ENCODE measurements around the gene HSD17B14. TPM values are rescaled to one million over a fixed set of nuclear protein-coding genes. Genes with fewer than 3 reads are reported as not detected.
"Not testable (repeated sequence)": the region's sequence is repeated elsewhere in the genome, so short reads cannot be mapped to it uniquely, and the experiment has no call there.

Gene HSD17B14
- total RNA-seq, 1 experiment from 2014 or later, result 3.9 TPM

DNA sequence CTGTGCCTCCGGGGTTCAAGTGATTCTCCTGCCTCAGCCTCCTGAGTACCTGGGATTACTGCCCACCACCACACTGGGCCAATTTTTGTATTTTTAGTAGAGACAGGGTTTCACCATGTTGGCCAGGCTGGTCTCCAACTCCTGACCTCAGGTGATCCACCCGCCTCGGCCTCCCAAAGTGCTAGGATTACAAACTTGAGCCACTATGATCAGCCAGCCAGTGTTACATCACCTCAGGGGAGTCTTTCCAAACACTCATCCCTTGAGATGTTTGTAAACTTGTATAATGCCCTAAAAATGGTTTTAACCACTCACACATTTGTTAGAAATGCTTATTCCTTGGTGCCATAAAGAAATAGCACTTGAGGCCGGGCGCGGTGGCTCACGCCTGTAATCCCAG lies 49.9 kb downstream of the HSD17B14 start:
- H3K4me3 ChIP-seq (replicated peaks in 1 of 2; ENCODE audit: low read depth in 1 of 2, low read length in 2 of 2); H3K79me2 ChIP-seq (ENCODE audit: insufficient read depth, low read length); H3K27me3 ChIP-seq (ENCODE audit: insufficient read depth, low read length); H3K9me2 ChIP-seq (ENCODE audit: insufficient read depth); H3K9ac ChIP-seq (ENCODE audit: low read length); H4K20me1 ChIP-seq (ENCODE audit: insufficient read depth); DNase-seq (ENCODE audit: low read depth, low spot score); CTCF ChIA-PET; BruUV-seq (replicated peaks); H2AFZ ChIP-seq (ENCODE audit: low read depth, low read length, poor library complexity, severe bottlenecking); H3K9me3 ChIP-seq (ENCODE audit: control insufficient read depth in 1 of 2, insufficient read depth in 1 of 2, low read depth in 1 of 2, low read length in 2 of 2); H3K4me2 ChIP-seq (ENCODE audit: low read length); RAD21 ChIA-PET (ENCODE audit: low non-redundant PET in 1 of 2, low total read pairs in 2 of 2, uncharacterized antibody in 2 of 2, unreplicated experiment in 2 of 2); intact Hi-C loops (cut with micrococcal nuclease); POLR2A ChIA-PET; ATAC-seq; H3K36me3 ChIP-seq (ENCODE audit: control insufficient read depth in 1 of 2, insufficient read depth in 2 of 2, low read length in 2 of 2); H3K27ac ChIP-seq (ENCODE audit: low read depth, low read length): not testable (repeated sequence)
- H3K4me1 ChIP-seq (ENCODE audit: control insufficient read depth in 1 of 2, insufficient read depth in 2 of 2, low read length in 2 of 2), result peaks cover 6 to 19% of the 10 kb centered on the region in 2 experiments; a peak in 3 of 4 replicates

DNA sequence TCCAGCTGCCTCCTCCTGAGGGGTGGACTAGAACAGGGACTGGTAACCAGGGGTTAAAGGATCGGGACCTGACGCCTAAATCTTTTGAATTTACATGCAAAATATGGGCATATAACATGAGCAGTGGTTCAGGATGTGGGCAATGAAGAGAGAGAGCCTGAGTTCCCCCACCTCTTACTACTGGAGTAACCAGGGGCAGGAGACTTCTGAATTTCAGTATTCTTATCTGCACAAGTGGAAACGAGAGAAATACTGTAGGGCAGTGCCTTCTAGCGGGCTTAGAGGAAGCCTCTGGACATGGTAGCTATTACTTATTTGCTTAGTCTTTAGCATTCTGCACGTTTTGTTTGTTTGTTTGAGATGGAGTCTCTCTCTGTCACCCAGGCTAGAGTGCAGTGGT lies 51.8 kb downstream of the HSD17B14 start:
- Histone ChIP-seq H3K27ac (ENCODE audit: low read depth, low read length) (no peak overlapping the region), H3K9me3 (ENCODE audit: control insufficient read depth in 1 of 2, insufficient read depth in 1 of 2, low read depth in 1 of 2, low read length in 2 of 2) (no peaks in the 10 kb centered on the region), H3K9ac (ENCODE audit: low read length) (no peak overlapping the region), H3K9me2 (ENCODE audit: insufficient read depth) (no peaks in the 10 kb centered on the region), H3K79me2 (ENCODE audit: insufficient read depth, low read length) (no peaks in the 10 kb centered on the region), H3K4me1 (ENCODE audit: control insufficient read depth in 1 of 2, insufficient read depth in 2 of 2, low read length in 2 of 2) (peaks cover 22 to 34% of the 10 kb centered on the region in 2 experiments; a peak in 3 of 4 replicates), H3K36me3 (ENCODE audit: control insufficient read depth in 1 of 2, insufficient read depth in 2 of 2, low read length in 2 of 2) (no peaks in the 10 kb centered on the region), H3K27me3 (ENCODE audit: insufficient read depth, low read length) (no peaks in the 10 kb centered on the region), H3K4me2 (ENCODE audit: low read length) (no peak overlapping the region), H4K20me1 (ENCODE audit: insufficient read depth) (no peaks in the 10 kb centered on the region), H3K4me3 (replicated peaks in 1 of 2; ENCODE audit: low read depth in 1 of 2, low read length in 2 of 2) (no peak overlapping the region), H2AFZ (ENCODE audit: low read depth, low read length, poor library complexity, severe bottlenecking) (no peak overlapping the region)
- no peak for DNase-seq (ENCODE audit: low read depth, low spot score)
- ChIA-PET RAD21 (ENCODE audit: low non-redundant PET in 1 of 2, low total read pairs in 2 of 2, uncharacterized antibody in 2 of 2, unreplicated experiment in 2 of 2) (no interaction called here), CTCF (interaction anchor here (1.2 kb wide), 1 partner anchor 209 kb away, joined by 3 read pairs; the partner anchor contains the start of genes GYS1 and RUVBL2), POLR2A (no interaction called here)
- BruUV-seq (replicated peaks), result no TSS peak
- no peak for ATAC-seq
- intact Hi-C loops (cut with micrococcal nuclease), result no loop called here
- no peak for TF ChIP-seq SIN3A (IDR thresholded peaks at IDR 0.05; ENCODE audit: low read depth)
- no peak for TF ChIP-seq POLR2AphosphoS5 (IDR thresholded peaks at IDR 0.05; ENCODE audit: low read depth, low read length)
- TF ChIP-seq, protein P1, sequence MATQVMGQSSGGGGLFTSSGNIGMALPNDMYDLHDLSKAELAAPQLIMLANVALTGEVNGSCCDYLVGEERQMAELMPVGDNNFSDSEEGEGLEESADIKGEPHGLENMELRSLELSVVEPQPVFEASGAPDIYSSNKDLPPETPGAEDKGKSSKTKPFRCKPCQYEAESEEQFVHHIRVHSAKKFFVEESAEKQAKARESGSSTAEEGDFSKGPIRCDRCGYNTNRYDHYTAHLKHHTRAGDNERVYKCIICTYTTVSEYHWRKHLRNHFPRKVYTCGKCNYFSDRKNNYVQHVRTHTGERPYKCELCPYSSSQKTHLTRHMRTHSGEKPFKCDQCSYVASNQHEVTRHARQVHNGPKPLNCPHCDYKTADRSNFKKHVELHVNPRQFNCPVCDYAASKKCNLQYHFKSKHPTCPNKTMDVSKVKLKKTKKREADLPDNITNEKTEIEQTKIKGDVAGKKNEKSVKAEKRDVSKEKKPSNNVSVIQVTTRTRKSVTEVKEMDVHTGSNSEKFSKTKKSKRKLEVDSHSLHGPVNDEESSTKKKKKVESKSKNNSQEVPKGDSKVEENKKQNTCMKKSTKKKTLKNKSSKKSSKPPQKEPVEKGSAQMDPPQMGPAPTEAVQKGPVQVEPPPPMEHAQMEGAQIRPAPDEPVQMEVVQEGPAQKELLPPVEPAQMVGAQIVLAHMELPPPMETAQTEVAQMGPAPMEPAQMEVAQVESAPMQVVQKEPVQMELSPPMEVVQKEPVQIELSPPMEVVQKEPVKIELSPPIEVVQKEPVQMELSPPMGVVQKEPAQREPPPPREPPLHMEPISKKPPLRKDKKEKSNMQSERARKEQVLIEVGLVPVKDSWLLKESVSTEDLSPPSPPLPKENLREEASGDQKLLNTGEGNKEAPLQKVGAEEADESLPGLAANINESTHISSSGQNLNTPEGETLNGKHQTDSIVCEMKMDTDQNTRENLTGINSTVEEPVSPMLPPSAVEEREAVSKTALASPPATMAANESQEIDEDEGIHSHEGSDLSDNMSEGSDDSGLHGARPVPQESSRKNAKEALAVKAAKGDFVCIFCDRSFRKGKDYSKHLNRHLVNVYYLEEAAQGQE (IDR thresholded peaks at IDR 0.05; ENCODE audit: low read depth), result no peak
- no peak for TF ChIP-seq CTCF (IDR thresholded peaks at IDR 0.05 in 2 of 3, conservative IDR thresholded peaks at IDR 0.05 in 1 of 3; ENCODE audit: borderline replicate concordance in 1 of 3, insufficient read depth in 1 of 3, low read depth in 2 of 3, low read length in 2 of 3)
- TF ChIP-seq RAD21 (IDR thresholded peaks at IDR 0.05; ENCODE audit: low read depth), result no peak
- no peak for TF ChIP-seq SP1 (IDR thresholded peaks at IDR 0.05; ENCODE audit: low read depth)
- no peak for TF ChIP-seq ZFX (IDR thresholded peaks at IDR 0.05)
- TF ChIP-seq EGR1 (IDR thresholded peaks at IDR 0.05; ENCODE audit: low read depth), result no peak
- TF ChIP-seq ZBTB33 (IDR thresholded peaks at IDR 0.05; ENCODE audit: extremely low read depth, insufficient replicate concordance, low read length), result no peak
- no peak for TF ChIP-seq TCF7L2 (IDR thresholded peaks at IDR 0.05; ENCODE audit: borderline replicate concordance, extremely low read depth, insufficient read depth, insufficient read length)
- no peak for TF ChIP-seq POLR2A (IDR thresholded peaks at IDR 0.05; ENCODE audit: borderline replicate concordance, extremely low read depth, insufficient read depth, insufficient read length)
- TF ChIP-seq CEBPB (IDR thresholded peaks at IDR 0.05; ENCODE audit: low read depth), result no peak
- no peak for TF ChIP-seq EZH2phosphoT487 (IDR thresholded peaks at IDR 0.05; ENCODE audit: borderline replicate concordance)
- TF ChIP-seq FOSL1 (IDR thresholded peaks at IDR 0.05; ENCODE audit: low read depth), result no peak

All from HCT116 (cell line).